Fibroblast of mammary gland (primary cell): ENCODE data around the gene FGF6.

Experiments
- DNase-seq: peaks from one replicate; pipeline ENCODE4 v3.0.0-alpha.2; 2010; ENCODE audit warnings: low read depth
- H3K4me3 ChIP-seq: 2 replicates; pipeline ENCODE4 v1.5.1; 2011; ENCODE audit warnings: low read depth, mild to moderate bottlenecking, low read length, moderate library complexity; ENCODE audit not compliant: control insufficient read depth
- CTCF ChIP-seq: conservative IDR thresholded peaks from 2 replicates; pipeline ENCODE4 v1.5.1; 2011; ENCODE audit warnings: low read depth, low read length, inconsistent platforms; ENCODE audit not compliant: control insufficient read depth, insufficient read depth

The FGF6 gene

GRCh38 chr12:4440187-4440941 lies 5.3 kb downstream of the FGF6 start:
- TF ChIP-seq CTCF: no peak
- no peak for DNase-seq
- H3K4me3 ChIP-seq: no peak overlapping the region

GRCh38 chr12:4439736-4440135 lies 5.9 kb downstream of the FGF6 start:
- no peak for DNase-seq
- H3K4me3 ChIP-seq: no peak overlapping the region
- TF ChIP-seq CTCF: no peak

GRCh38 chr12:4438834-4439596 lies 6.6 kb downstream of the FGF6 start:
- no peak for DNase-seq
- no peak for TF ChIP-seq CTCF
- H3K4me3 ChIP-seq: no peak overlapping the region

DNA sequence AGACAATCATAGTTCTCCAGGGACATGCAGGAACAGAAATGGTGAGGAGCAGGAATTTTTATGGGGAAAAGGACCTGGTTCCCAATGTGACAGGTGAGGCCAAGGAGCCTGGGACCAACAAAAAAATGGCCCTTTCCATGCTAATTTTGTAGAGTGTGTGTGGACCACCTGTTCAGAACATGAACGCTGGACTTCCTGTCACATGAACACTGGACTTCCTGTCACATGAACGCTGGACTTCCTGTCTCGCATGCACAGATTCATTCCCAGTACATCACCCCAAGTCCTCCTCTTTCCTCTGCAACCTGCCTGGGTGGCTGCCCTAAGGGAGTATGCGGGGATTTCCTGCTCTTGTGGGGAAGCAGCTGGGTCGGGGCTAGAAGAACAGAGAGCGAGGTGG lies 10.1 kb downstream of the FGF6 start:
- TF ChIP-seq CTCF: no peak
- no peak overlapping the region for H3K4me3 ChIP-seq
- DNase-seq: no peak

GRCh38 chr12:4434706-4435425 lies 10.7 kb downstream of the FGF6 start:
- no peak for TF ChIP-seq CTCF
- no peak overlapping the region for H3K4me3 ChIP-seq
- no peak for DNase-seq

- no peak overlapping the region for H3K4me3 ChIP-seq
- no peak for DNase-seq
- no peak for TF ChIP-seq CTCF
Measured at GRCh38 chr12:4434301-4434700, 11.3 kb downstream of the FGF6 start.
